Activated CD4-positive, alpha-beta T cell treated with anti-CD3 and anti-CD28 coated beads for 1 hour (primary cell): ENCODE measurements around the gene PRMT5.
"Not testable (repeated sequence)": the region's sequence is repeated elsewhere in the genome, so short reads cannot be mapped to it uniquely, and the experiment has no call there.

Experiments
- DNase-seq: peaks from one replicate; pipeline ENCODE4 v3.0.0-alpha.2; 2020

Gene PRMT5

DNA sequence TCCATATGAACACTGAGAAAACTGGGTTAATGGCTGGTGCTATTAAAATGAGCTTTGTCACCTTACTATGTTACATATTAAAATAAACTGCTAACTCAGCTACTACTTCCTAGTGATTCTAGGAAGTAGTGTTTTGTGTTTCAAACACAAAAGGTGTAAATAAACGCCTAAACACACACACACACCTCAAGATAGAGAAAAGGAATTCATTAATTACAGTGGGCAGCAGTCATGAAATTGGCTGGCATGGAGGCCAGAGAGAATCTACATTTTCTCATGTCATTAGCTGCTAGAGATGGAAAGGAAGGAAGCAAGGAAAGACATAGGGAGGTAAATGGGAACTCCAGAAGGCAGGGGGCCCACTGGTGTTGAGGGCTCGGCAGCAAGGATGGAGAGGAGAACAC lies 787 bp upstream of the PRMT5 start:
- DNase-seq = no peak

DNA sequence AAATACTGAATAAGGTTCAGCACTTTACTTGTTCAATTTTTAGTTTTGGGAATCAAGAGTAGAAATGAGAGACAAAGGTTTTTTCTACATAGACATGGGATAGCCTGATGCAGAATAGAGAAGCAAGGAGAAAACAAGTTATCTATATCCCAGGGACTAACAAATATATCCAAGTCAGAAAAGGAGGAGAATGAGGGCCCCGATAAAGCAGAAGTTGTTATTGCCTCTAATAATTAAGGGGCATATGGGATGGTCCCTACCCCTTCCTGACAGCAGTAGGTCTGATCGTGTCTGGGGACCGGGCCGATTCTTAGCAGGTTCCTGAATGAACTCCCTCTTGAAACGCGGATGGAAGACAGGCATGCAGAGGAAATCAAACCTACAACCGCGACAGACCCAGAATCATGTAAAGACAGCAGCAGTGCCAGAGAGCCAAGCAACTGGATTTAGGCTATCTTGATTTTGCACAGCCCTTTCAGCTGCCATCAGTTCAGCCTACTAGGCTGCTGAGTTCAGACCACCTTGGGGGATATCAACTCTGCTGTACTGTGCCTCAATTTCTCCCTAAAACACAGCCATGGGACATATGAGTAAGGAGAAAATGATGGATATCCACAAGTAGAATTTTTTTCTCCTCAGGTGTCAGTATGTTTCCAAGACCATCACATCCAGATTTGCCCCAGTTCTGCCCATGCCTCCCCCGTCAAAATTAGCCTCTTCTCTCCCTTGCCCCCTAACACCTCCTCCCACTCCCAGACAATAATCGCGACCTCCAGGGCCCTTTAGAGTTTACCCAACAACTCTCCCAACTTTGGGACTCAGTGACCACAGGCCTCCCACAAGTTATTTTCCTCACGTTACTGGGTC lies 706 bp downstream of the PRMT5 start:
- no peak for DNase-seq

DNA sequence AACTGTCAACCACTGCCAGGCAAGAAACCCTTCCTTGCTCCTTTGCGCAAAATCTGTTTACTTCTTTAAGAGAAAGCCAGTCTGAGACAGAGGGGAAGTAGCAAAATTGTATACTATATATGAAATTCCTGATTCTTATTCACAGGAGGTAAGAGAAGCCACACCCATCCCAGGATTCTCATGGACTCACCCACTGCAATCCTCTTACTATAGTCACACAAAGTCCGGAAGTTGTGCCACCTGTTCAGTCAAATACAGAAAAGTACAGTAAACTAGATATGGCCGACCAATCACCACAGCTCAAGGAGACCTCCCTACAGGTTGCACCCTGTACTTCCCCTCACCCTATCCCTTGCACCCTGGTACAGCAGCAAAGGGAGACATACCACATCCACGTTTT lies 2.9 kb downstream of the PRMT5 start:
- no peak for DNase-seq

DNA sequence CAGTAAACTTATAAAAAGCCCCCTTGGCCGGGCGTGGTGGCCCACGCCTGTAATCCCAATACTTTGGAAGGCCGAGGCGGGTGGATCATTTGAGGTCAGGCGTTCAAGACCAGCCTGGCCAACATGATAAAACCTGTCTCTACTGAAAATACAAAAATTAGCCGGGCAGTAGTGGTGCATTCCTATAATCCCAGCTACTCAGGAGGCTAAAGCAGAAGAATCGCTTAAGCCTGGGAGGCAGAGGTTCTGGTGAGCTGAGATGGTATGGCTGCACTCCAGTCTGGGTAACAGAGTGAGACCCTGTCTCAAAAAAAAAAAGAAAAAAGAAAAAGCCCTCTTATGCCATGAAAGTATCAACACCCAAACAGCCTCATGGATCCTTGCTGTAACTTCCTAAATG lies 3.7 kb downstream of the PRMT5 start:
- DNase-seq = no peak

DNA sequence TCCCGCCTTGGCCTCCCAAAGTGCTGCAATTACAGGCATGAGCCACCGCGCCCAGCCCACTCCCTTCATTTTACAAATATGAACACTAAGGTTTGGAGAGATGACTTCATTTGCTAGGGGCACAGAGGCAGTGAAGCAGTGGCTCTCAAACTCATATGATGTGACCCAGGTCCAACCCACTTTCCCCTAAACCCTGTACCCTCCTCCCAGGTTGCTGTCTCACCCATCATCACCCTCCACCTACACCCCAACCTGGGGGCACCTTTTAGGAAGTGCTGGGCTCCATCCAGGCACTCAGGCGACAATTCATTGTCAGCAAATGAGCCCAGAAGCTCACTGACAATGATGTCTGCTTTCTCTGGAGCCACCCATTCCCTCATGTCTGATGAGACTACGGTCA lies 5.4 kb downstream of the PRMT5 start:
- no peak for DNase-seq

DNA sequence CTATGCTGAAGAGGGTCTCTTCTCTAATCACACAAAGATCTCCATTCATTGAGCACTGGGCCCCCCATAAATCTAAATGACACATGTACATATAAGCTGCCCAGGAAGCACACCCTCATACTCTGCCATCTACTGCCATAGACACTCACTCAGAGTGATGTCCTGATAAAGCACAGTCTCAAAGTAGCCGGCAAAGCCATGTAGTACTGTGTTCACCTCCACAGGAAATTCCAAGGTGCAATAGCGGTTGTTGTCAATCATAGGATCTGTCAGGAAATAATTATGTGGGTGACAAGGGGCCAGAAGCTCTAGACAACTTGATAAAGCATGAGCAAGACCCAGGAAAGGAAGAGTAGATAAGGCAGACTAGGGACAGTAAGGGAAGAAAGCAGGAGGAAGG lies 6.9 kb downstream of the PRMT5 start:
- DNase-seq = no peak

DNA sequence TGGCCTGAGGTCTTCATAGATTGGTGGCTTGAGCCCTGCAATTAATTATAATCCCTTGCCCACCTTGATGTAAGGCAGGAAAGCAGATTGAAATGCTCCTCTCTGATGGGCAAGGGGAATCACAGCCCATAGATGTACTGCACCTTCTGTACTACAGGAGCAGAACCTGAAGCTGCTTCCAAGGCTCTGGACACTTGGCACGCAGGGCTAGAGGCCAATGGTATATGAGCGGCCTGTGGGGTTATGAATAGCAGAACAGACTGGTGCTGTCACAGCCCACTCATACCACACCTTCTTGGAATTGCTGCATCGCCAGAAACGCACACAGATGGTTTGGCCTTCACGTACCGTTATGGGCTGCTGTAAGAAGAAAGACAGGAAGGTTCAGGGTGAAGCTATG lies 8.5 kb downstream of the PRMT5 start:
- DNase-seq = no peak

DNA sequence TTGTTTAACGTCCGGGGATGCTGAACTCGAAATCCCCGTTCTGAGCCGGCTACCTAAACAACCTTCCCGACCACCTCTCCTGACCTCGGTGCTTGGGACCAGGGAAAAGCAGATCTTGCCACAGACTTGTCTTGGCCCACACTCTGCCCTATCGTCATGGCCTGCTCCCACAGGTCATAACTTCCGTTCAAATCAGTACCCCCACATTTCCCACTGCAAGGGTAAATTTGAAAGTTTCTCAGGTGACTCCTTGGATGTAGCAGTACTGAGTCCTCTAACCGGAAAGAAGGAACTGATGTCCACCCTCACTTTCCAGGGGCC lies 9.6 kb downstream of the PRMT5 start:
- DNase-seq = no peak

DNA sequence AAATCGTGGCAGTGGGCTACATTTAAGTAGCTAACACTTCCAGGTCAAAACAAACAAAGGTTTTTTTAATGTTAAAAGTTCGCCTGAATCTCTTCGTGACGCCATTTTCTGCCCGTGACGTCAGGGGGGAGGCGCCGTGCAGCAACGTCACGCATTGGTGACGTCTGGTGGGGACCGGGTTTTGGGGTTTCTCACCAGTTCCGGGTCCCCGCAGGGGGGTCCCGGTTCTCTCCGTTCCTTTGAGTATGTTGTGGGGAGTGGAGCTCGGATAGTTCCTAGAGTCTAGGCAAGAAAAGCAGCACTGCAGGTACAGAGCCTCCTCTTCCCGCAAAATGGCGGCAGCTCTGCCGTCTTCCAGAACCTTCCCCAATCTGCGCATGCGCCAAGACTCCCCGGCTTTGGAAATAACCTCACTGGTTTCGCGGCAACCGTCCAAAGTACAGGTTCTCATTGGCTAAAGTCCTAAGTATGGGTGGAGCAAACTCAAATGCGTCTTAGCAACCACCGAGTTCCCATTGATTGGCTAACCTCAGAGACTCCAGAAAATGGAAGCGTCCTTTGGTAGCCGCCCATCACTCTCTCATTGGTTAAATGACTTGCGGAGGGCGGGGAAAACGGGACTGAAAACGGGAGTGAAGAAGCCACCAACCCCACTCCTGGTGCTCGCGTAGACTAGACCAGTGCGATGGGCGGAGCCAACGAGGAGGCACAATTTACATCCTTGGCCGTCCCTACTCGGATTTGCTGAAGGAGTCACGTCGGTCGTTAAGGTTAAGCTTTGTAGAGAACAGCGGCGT lies 10.2 kb downstream of the PRMT5 start, which contains the start of gene RBM23:
RBM23 (minus strand) TSS at position 346 of the 797 bp plus-strand sequence.
- DNase-seq = peak; percentile 100

DNA sequence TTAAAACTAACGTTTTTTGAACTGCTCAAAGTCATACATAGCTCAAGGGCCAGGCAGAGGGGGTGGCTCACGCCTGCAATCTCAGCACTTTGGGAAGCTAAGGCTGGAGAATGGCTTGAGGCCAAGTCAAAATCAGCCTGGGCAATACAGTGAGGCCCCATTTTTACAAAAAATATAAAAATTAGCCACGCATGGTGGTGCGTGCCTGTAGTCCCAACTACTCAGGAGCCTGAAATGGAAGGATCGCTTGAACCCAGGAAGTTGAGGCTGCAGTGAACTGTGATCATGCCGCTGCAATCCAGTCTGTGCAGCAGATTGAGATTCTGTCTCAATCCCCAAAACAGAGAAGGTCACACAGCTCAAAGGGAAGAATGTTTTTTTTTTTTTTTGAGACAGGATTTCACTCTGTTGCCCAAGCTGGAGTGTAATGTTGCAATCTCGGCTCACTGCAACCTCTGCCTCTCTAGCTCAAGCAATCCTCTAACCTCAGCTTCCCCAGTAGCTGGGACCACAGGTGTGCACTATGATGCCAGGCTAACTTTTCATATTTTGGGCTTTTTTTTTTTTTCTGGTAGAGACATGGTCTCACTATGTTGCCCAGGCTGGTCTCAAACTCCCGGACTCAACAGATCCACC lies 13.2 kb downstream of the PRMT5 start:
- DNase-seq = no peak

DNA sequence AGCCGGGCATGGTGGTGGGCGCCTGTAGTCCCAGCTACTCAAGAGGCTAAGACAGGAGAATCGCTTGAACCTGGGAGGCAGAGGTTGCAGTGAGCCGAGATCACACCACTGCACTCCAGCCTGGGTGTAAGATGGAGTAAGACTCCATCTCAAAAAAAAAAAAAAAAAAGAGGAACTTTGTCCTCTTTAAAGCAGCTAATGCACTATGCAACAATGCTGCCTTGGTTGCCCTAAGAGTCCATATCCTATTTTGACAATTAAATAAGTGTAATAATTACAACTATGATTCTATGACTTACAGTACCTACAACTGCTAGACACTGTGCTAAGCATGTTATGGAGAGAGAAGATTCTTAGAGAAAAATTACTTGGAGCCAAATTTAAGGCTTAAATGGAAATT lies 14.3 kb downstream of the PRMT5 start:
- DNase-seq = not testable (repeated sequence)

DNA sequence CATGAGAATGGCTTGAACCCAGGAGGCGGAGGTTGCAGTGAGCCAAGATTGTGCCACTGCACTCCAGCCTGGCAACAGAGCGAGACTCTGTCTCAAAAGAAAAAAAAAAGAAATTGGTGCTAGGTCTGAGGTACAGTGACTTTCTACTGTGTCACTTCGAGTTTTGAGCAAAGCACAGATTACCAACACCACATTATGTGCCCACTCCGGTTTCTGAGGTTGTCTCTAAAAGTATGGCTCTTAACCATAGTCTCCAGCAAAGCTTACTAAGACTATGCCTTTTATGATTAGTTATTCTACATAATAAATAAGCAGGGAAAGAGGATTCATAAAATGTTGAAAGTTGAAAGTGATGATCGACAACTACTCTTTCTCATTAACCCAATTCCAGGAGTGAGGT lies 18.3 kb downstream of the PRMT5 start:
- DNase-seq = no peak

DNA sequence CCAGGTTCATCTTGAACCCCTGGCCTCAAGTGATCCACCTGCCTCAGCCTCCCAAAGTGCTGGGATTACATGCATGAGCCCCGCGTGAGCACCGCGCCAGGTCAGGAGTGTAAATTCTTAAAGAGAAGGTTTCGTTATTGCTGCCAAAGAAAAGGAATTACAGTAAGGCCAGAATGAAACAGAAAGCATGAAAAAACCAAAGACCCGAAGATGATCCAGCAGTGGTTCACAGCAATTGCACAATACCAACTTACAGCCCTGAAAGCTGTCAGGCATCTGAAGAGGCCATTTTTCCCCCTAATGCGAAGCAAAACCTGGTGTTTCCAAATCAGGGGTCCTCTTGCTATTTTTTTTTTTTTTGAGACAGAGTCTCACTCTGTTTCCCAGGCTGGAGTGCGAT lies 20.6 kb downstream of the PRMT5 start:
- DNase-seq = no peak

DNA sequence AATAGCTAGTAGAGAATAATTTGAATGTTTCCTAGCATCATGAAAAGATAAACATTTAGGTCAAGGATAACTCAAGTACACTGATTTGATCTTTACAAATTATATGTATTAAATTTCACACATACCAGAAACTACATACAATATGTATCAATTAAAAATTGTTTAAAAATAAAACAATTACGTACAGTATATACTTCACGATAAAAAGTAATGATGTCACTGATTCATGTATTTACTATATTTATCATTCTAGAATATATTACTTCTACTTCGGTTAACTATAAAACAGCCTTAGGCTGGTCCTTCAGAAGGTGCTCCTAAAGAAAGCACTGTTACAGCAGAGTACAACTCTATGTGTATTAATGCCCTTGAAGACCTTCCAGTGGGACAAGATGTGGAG lies 21.7 kb downstream of the PRMT5 start:
- no peak for DNase-seq

DNA sequence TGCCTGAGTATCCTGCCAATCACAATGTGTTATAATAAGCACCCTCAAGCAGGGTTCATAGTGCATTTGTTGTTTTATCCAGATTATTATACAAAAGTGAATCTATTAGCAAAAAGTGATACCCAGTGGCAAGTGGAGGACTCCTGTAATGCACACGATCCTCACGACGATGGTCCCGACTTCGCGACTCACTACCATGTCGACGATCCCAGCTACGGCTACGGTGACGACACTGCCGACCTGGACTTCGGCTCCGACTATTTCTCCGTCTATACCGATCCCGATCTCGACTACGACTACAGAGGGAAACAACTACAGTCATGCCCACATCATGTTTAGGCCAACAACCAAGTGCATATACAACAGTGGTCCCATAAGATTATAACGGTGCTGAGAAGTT lies 23.1 kb downstream of the PRMT5 start:
- no peak for DNase-seq

DNA sequence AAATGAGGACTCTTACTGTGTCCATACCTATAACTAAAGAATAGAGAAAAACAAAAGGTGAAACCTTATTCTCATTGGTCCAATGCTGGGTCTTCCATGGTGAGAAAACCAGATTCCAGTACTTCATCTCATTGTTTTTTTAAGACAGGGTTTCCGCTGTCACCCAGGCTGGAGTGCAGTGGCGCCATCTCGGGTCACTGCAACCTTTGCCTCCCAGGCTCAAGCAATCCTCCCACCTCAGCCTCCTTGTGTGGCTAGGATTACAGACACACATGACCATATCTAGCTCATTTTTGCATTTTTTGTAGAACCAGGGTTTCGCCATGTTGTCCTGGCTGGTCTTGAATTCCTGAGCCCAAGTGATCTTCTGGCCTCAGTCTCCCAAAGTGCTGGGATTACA lies 23.5 kb downstream of the PRMT5 start:
- no peak for DNase-seq

DNA sequence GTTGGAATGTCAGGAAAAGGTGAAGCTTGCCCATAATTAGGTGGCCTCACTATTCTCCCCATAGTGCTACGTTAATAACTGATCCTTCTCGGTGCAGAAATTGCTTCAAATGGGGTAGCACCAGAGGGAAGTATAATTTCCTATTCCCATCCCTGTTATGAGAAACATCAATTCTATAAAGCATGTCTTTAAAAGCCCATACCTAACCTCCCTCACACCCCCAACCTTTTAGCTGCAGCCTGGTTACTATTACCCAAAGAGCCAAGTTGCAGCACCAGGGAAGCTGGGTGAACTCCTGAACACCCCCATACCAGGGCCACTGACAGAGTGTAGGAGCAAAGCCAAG lies 25.5 kb downstream of the PRMT5 start:
- no peak for DNase-seq

DNA sequence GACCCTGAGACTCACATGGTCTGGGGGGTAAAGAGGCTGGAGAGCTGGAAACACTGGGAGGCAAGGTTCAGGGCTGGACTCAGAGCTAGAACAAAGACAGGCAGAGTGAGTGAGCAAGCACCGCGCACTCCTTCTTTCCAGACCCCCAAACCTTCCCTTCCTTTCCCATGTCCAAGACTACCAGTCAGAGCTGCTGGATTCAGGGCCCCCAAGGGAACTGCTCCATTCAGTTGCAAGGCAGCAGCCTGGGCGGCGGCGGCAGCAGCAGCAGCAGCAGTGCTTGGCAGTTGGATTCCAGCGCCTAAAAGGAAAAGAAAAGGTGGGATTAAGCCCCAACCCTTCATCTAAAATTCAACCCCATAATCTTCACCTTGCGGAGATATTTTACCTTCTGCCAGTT lies 27.4 kb downstream of the PRMT5 start:
- no peak for DNase-seq

DNA sequence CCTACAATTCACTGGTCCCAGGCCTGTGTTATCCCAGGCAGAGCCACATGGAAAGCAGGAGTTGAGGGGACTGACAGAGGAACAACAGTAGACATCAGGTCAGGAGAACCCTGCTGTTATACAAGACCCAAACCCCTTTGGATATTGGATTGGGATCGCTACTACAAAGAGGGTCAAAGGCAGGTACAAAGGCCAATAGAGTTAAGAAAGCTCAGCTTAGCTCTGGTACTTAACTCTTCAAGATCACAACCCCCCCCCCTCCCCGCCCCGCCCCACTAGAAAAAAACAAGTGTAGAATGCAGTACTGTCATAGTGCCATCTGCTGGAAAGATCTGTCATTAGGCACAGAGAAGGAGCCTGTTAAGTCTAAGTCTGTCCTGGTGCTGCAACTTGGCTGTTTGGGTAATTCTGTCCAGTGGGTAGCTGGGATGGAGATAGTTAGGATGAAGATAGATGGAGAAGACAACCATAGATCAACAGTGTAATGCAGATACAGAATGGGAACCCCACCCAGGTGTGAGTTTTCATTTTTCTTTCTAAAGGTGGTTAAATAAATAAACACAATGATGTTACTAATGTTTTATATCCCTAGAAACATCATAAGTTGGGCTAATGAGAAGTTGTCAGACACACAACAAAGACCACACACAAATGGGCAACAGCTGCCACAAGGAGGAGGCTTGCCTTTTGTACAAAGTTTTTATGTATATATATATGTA lies 28.9 kb downstream of the PRMT5 start:
- no peak for DNase-seq

DNA sequence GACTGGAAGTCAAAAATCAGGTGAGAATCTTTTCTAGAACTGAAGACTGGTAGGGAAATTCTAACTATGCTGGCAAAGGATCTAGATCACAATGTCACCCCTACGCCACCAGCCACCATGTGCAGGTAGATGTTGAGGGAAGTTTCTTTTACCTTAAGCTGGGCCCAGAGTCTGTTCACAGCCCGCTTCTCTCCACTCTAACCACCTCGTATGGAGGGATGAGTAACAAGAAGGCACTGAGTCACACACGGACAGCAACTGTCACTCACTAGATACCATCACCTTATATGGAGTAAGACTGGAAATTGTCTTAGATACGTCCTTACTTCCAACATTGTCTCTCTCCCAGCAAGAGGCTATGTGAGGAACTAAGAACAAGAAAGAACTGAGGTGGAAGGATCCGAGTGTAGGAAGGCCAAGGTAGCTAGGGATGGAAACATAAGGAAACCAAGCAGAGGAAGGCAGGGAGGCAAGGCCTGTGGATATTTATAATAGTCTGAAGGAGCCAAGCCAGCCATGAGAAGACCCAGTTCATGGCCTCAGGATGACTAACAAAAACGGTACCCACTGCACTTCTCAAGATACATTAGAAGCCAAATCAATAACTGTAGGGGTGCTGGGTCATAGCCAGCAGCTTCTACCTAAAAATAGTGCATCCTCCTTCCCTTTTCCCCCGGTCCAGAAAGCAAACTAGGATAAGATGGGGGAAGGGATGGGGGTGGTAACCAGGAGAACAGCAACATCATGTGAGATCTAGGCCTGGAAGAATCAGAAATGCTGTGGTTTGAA lies 30.7 kb downstream of the PRMT5 start:
- no peak for DNase-seq

DNA sequence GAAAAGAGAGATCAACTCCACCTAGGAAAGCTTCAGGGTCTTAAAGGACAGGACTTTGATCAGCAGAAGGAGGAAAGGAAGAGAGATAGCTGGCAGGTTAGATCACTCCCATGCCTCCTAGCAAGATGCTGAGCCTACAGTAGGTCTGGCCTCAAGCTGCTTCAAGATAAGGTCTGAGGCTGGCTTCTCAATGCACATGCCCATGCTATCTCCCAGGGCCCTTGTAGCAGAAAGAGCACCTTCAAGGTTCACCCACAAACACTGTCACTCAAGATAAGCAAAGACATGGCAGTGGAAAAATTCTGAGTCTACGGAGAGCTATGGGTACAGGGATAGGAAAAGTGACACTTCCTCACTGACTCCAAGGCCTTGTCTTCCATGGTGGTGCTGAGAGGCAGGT lies 31.8 kb downstream of the PRMT5 start:
- no peak for DNase-seq

DNA sequence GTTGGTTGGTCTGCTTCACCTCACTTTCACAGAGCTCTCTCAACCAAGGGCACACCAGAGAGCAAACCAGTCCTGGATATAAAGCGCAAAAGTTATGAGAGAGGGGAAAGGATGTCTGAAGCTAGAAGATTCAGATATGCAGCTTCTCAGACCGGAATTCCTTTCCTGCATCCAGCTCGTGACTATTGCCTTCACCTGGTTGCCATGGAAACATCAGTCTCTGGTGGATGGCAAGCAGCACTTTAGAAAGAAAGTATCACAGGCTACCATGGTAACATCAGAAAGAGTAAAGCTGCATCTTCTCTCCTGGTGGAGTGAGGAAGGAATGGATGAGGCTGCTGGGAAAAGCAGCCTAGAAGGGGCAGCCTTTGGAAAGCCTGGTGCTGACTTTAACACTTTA lies 32.4 kb downstream of the PRMT5 start:
- no peak for DNase-seq

DNA sequence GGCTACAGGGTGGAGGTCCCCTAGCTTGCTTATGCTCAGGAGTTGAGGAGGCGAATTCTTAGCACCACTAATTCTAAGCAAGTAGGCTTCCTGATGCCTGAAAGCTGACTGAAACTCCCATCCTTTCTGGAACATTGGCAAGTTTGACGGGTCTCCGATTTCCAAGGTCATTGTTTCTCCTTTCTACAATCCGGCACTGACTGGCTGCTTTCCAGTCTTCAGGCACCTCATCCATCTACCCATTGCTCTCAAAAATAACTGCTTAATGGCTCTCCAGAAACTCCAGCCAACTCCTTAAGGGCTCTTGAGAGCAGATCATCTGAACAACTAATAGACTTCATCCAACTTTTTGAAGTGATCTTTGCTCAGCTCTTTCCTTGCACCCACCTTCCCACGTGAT lies 32.8 kb downstream of the PRMT5 start:
- no peak for DNase-seq
